ENCODE measurements around the gene EFCAB9. TPM values are rescaled to one million over a fixed set of nuclear protein-coding genes. Genes with fewer than 3 reads are reported as not detected.

The EFCAB9 gene
- polyA plus RNA-seq, 1 of the 3 experiments (the other 2 are of a cell fraction) = 0.10 TPM

GRCh38 chr5:172172912-172173563 is 20.9 kb upstream of the EFCAB9 start:
- H4K20me1 ChIP-seq (ENCODE audit: insufficient read depth) = peaks cover 12% of the 10 kb centered on the region; the same call in 1 of the 2 replicates
- TF ChIP-seq RFX5 (IDR thresholded peaks at IDR 0.05; ENCODE audit: low read length) (no peak), EZH2phosphoT487 (IDR thresholded peaks at IDR 0.05; ENCODE audit: borderline replicate concordance, low read depth) (no peak), GATA2 (CRISPR knock-in tag; IDR thresholded peaks at IDR 0.05) (no peak), CHD2 (IDR thresholded peaks at IDR 0.05; ENCODE audit: low read length, partially characterized antibody) (no peak), ZBTB33 (IDR thresholded peaks at IDR 0.05; ENCODE audit: borderline replicate concordance, low read depth) (no peak), GABPA (IDR thresholded peaks at IDR 0.05; ENCODE audit: low read depth) (no peak), RCOR1 (IDR thresholded peaks at IDR 0.05; ENCODE audit: low read length) (no peak), NFIC (IDR thresholded peaks at IDR 0.05; ENCODE audit: borderline replicate concordance) (no peak), RXRA (IDR thresholded peaks at IDR 0.05; ENCODE audit: borderline replicate concordance, low read depth) (no peak), FOSL2 (IDR thresholded peaks at IDR 0.05; ENCODE audit: borderline replicate concordance, low read depth) (no peak), FOXM1 (IDR thresholded peaks at IDR 0.05; ENCODE audit: low read depth) (no peak), POLR2AphosphoS5 (IDR thresholded peaks at IDR 0.05; ENCODE audit: low read depth, low read length) (no peak), YY1 (IDR thresholded peaks at IDR 0.05; ENCODE audit: low read depth) (no peak)
- TF ChIP-seq, protein P1, sequence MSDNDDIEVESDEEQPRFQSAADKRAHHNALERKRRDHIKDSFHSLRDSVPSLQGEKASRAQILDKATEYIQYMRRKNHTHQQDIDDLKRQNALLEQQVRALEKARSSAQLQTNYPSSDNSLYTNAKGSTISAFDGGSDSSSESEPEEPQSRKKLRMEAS (IDR thresholded peaks at IDR 0.05; ENCODE audit: low read depth) = no peak
- TF ChIP-seq, protein P2, sequence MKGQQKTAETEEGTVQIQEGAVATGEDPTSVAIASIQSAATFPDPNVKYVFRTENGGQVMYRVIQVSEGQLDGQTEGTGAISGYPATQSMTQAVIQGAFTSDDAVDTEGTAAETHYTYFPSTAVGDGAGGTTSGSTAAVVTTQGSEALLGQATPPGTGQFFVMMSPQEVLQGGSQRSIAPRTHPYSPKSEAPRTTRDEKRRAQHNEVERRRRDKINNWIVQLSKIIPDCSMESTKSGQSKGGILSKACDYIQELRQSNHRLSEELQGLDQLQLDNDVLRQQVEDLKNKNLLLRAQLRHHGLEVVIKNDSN (IDR thresholded peaks at IDR 0.05; ENCODE audit: borderline replicate concordance, low read depth) = no peak
- TF ChIP-seq, protein P3, sequence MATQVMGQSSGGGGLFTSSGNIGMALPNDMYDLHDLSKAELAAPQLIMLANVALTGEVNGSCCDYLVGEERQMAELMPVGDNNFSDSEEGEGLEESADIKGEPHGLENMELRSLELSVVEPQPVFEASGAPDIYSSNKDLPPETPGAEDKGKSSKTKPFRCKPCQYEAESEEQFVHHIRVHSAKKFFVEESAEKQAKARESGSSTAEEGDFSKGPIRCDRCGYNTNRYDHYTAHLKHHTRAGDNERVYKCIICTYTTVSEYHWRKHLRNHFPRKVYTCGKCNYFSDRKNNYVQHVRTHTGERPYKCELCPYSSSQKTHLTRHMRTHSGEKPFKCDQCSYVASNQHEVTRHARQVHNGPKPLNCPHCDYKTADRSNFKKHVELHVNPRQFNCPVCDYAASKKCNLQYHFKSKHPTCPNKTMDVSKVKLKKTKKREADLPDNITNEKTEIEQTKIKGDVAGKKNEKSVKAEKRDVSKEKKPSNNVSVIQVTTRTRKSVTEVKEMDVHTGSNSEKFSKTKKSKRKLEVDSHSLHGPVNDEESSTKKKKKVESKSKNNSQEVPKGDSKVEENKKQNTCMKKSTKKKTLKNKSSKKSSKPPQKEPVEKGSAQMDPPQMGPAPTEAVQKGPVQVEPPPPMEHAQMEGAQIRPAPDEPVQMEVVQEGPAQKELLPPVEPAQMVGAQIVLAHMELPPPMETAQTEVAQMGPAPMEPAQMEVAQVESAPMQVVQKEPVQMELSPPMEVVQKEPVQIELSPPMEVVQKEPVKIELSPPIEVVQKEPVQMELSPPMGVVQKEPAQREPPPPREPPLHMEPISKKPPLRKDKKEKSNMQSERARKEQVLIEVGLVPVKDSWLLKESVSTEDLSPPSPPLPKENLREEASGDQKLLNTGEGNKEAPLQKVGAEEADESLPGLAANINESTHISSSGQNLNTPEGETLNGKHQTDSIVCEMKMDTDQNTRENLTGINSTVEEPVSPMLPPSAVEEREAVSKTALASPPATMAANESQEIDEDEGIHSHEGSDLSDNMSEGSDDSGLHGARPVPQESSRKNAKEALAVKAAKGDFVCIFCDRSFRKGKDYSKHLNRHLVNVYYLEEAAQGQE (IDR thresholded peaks at IDR 0.05; ENCODE audit: low read depth, low read length) = no peak
- TF ChIP-seq, protein P4, sequence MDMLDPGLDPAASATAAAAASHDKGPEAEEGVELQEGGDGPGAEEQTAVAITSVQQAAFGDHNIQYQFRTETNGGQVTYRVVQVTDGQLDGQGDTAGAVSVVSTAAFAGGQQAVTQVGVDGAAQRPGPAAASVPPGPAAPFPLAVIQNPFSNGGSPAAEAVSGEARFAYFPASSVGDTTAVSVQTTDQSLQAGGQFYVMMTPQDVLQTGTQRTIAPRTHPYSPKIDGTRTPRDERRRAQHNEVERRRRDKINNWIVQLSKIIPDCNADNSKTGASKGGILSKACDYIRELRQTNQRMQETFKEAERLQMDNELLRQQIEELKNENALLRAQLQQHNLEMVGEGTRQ (IDR thresholded peaks at IDR 0.05; ENCODE audit: borderline replicate concordance, low read depth, low read length) = no peak
- TF ChIP-seq, protein P5, sequence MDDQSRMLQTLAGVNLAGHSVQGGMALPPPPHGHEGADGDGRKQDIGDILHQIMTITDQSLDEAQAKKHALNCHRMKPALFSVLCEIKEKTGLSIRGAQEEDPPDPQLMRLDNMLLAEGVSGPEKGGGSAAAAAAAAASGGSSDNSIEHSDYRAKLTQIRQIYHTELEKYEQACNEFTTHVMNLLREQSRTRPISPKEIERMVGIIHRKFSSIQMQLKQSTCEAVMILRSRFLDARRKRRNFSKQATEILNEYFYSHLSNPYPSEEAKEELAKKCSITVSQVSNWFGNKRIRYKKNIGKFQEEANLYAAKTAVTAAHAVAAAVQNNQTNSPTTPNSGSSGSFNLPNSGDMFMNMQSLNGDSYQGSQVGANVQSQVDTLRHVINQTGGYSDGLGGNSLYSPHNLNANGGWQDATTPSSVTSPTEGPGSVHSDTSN (IDR thresholded peaks at IDR 0.05) = no peak
- H3K9me3 ChIP-seq = no peaks in the 10 kb centered on the region
- H3K27ac ChIP-seq (ENCODE audit: low read depth in 2 of 2, low read length in 1 of 2) = peak overlapping the region in 1 of 2 experiments; percentile 8; a peak in 1 of 4 replicates
- 77% methylated on average over 9 of the region's 12 CpGs for WGBS (ENCODE audit: low lambda C conversion rate)
- ChIA-PET CTCF (interaction anchor here (0.8 to 2.2 kb wide), 3 partner anchors 11 to 67 kb away, joined by 3 to 17 read pairs (median 5); partner anchors contain the start of gene STK10), POLR2A (no interaction called here)
- H3F3A ChIP-seq (replicated peaks; ENCODE audit: insufficient read depth) = no peaks in the 10 kb centered on the region
- H3K4me2 ChIP-seq = no peak overlapping the region
- H2AFZ ChIP-seq (ENCODE audit: low read depth) = no peak overlapping the region
- H3K4me3 ChIP-seq (ENCODE audit: low read depth in 2 of 2, low read length in 1 of 2) = no peak overlapping the region
- H3K36me3 ChIP-seq (replicated peaks in 1 of 2; ENCODE audit: control insufficient read depth in 1 of 2, insufficient read depth in 2 of 2, low read length in 1 of 2) = no peaks in the 10 kb centered on the region
- peaks cover 39% of the 10 kb centered on the region; the same call in 1 of the 2 replicates for H3K79me2 ChIP-seq (ENCODE audit: insufficient read depth)
- H3K4me1 ChIP-seq (ENCODE audit: control insufficient read depth in 1 of 2, insufficient read depth in 2 of 2, low read depth in 1 of 2, low read length in 1 of 2) = peaks cover 0 to 11% of the 10 kb centered on the region in 2 experiments; a peak in 1 of 4 replicates
- H3K9me2 ChIP-seq = no peaks in the 10 kb centered on the region
- H3K9ac ChIP-seq = no peak overlapping the region
- H3K27me3 ChIP-seq (ENCODE audit: insufficient read depth) = no peaks in the 10 kb centered on the region
- DNase-seq = peak; percentile 58
